ENCODE data around the gene FUT1.
A peak's percentile ranks its signal among the peaks of the same experiment; 100 is the strongest.

Gene FUT1

DNA sequence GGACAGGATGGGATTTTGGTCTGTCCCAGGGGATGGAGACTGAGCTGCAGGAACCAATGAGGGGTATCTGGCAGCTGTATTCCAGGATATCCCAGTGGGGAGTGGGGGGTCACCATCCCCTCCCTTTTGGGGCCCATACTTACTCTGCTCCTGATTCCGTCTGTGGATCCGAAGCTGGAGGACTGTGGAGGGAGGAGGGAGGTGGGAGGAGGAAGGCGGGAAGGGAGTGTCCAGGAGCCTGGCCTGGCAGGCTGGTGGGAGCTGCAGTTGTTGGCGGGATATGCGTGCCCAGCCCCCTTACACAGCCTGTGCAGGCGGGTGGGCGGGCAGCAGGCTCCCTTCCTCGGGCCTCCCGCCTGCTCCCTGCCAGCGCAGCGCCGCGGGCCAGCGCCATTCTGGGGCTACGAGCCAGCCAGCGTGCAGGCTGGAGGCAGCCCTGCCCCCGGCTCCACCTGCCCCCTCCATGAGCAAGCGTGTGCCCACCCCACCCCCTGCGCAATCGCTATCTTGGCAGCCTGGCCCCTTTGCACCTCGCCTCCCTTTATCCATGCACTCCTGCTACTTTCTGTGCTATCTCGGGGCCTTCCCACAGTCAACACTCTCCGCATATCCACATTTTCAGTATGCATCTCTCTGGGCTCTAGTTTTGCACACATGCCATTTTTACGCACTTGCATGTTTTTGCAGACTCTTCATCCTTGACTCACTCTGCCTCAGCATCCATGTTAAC lies 35.7 kb downstream of the FUT1 start:
- H3K4me1 ChIP-seq (ENCODE audit: control insufficient read depth in 1 of 2, insufficient read depth in 2 of 2, low read length in 2 of 2) = peaks cover 29 to 37% of the 10 kb centered on the region in 2 donors
- no peaks in the 10 kb centered on the region for H3K36me3 ChIP-seq (ENCODE audit: control insufficient read depth in 1 of 2, insufficient read depth in 2 of 2, low read length in 2 of 2)
- H3K4me3 ChIP-seq (ENCODE audit: low read depth in 1 of 2, low read length in 2 of 2) = peak overlapping the region in 1 of 2 donors; percentile 43
- H3K9ac ChIP-seq (ENCODE audit: low read depth in 1 of 2, low read length in 2 of 2) = no peak overlapping the region
- H3K27me3 ChIP-seq (ENCODE audit: control insufficient read depth in 1 of 2, insufficient read depth in 2 of 2, low read length in 2 of 2) = no peaks in the 10 kb centered on the region
- no peak overlapping the region for H3K27ac ChIP-seq (ENCODE audit: low read depth, low read length)
- H3K9me3 ChIP-seq (ENCODE audit: control insufficient read depth in 1 of 2, low read length in 2 of 2) = no peaks in the 10 kb centered on the region

DNA sequence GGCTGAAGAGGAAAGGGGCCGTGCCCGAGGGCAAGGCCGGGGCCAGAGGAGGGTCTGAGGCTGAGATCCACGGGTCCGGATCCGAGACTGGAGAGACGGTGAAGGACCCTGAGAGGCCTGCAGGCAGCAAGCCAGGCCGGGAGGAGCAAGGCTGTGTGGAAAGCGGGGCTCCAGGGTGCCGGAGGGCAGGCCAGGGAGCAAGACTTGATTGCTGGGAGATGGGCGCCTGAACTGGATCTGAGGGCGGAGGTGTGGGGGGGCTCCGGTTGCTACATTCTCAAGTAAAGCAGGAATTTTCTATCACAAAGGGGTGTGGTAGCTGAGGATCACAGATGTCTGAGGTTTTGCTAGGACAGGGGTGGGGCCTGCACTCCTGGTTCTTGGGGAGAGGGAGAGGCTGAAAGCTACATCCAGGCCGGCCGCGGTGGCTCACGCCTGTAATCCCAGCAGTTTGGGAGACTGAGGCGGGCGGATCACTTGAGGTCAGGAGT lies 36.7 kb downstream of the FUT1 start:
- Histone ChIP-seq H3K36me3 (ENCODE audit: control insufficient read depth in 1 of 2, insufficient read depth in 2 of 2, low read length in 2 of 2) (no peaks in the 10 kb centered on the region), H3K27ac (ENCODE audit: low read depth, low read length) (no peak overlapping the region), H3K4me3 (ENCODE audit: low read depth in 1 of 2, low read length in 2 of 2) (peak overlapping the region; percentile 72 to 84), H3K4me1 (ENCODE audit: control insufficient read depth in 1 of 2, insufficient read depth in 2 of 2, low read length in 2 of 2) (peaks cover 29 to 37% of the 10 kb centered on the region in 2 donors), H3K9ac (ENCODE audit: low read depth in 1 of 2, low read length in 2 of 2) (peak overlapping the region; percentile 77 to 92), H3K27me3 (ENCODE audit: control insufficient read depth in 1 of 2, insufficient read depth in 2 of 2, low read length in 2 of 2) (no peaks in the 10 kb centered on the region), H3K9me3 (ENCODE audit: control insufficient read depth in 1 of 2, low read length in 2 of 2) (peaks cover 0 to 3% of the 10 kb centered on the region in 2 donors)

DNA sequence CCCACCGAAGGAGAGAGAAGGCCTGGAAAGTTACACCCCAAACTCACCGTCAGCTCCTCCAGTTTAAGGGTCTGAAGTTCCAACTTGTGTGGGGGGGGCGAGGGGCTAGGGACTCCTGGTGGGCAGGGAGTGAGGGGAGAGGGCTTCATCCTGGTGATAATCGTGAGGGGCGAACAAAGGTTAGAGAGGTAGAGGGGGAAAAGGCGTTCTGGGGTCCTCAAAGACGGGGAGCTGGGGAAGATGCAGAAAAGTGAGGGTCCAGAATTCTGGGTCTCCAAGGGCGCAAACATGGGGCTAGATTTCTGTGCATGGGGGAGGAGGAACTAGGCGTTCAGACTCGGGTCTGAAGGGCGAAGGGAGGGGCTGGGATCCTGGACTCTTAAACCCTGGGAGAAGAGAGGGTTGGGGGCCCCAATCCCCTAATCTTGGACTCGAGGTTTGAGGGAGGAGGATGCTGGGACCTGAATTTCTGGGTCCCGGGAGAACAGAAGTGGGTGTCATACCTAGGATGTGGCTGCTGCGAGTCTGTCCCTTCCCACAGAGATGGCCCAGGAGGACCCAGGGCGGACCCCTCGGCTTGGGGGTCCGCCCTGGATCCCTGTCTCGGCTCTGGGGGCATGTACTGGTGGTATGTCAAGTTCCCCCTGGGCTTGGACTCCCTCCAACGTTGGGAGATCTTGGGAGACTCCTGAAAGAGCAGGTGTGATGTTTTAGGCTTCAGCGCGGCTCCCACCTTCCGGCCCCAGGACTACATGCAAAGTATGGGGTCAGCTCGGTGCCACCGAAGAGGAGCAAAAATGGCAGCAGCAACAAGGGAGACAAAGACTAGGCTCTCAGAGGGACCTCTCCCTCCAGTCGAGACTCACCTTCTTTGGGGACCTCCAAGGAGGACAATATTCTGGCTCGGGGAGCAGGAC lies 37.4 kb downstream of the FUT1 start:
- peak overlapping the region; percentile 43 for H3K27ac ChIP-seq (ENCODE audit: low read depth, low read length)
- peaks cover 0 to 3% of the 10 kb centered on the region in 2 donors for H3K9me3 ChIP-seq (ENCODE audit: control insufficient read depth in 1 of 2, low read length in 2 of 2)
- peak overlapping the region; percentile 77 to 92 for H3K9ac ChIP-seq (ENCODE audit: low read depth in 1 of 2, low read length in 2 of 2)
- H3K4me3 ChIP-seq (ENCODE audit: low read depth in 1 of 2, low read length in 2 of 2) = peak overlapping the region; percentile 72 to 84
- H3K4me1 ChIP-seq (ENCODE audit: control insufficient read depth in 1 of 2, insufficient read depth in 2 of 2, low read length in 2 of 2) = peaks cover 29 to 33% of the 10 kb centered on the region in 2 donors
- H3K36me3 ChIP-seq (ENCODE audit: control insufficient read depth in 1 of 2, insufficient read depth in 2 of 2, low read length in 2 of 2) = no peaks in the 10 kb centered on the region
- H3K27me3 ChIP-seq (ENCODE audit: control insufficient read depth in 1 of 2, insufficient read depth in 2 of 2, low read length in 2 of 2) = no peaks in the 10 kb centered on the region

DNA sequence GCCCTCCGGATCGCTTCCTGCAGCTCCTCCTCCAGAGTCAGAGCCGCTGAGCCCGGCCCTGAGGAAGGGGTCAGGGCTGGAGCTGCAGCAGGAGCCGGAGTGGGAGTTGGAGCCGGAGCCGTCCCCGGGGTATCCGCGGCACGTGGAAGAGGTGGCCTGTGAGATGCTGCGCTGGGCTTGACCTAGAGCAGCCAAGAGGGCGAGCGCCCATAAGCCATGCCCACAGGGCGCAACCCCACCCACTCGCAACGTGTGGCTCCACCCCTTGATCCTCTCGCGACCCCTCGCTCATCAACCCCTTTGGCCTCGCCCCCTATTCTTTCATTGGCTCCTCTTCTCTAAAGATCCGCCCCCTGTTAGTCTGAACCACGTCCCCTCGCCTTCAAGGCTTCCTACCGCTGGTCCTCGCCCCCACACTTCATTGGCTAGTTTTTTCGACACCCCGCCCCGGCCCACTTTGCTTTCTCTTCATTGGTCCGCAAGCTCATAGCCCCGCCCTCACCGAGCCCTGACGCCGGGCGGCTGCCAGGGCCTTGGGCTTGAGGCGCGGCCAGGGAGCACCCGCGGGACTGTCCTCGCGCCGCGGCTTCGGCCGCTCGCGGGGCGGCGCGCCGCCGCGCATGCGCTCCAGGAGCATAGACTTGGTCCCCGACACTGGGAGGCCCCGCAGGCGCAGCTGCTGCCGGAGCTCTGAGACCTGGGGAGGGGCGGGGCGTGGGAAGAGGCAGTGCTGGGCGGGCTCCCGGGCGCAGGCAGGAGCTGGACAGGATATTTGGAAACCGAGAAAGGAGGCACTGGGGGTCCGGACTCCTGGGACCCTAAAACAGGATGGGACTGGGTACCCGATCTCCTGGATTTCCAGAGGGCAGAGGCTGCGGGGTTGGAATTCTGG lies 38.3 kb downstream of the FUT1 start:
- Histone ChIP-seq H3K9ac (ENCODE audit: low read depth in 1 of 2, low read length in 2 of 2) (peak overlapping the region; percentile 77 to 92), H3K27ac (ENCODE audit: low read depth, low read length) (peak overlapping the region; percentile 51), H3K4me3 (ENCODE audit: low read depth in 1 of 2, low read length in 2 of 2) (peak overlapping the region; percentile 84 to 86), H3K9me3 (ENCODE audit: control insufficient read depth in 1 of 2, low read length in 2 of 2) (peaks cover 0 to 3% of the 10 kb centered on the region in 2 donors), H3K36me3 (ENCODE audit: control insufficient read depth in 1 of 2, insufficient read depth in 2 of 2, low read length in 2 of 2) (no peaks in the 10 kb centered on the region), H3K27me3 (ENCODE audit: control insufficient read depth in 1 of 2, insufficient read depth in 2 of 2, low read length in 2 of 2) (no peaks in the 10 kb centered on the region), H3K4me1 (ENCODE audit: control insufficient read depth in 1 of 2, insufficient read depth in 2 of 2, low read length in 2 of 2) (peaks cover 29 to 33% of the 10 kb centered on the region in 2 donors)

DNA sequence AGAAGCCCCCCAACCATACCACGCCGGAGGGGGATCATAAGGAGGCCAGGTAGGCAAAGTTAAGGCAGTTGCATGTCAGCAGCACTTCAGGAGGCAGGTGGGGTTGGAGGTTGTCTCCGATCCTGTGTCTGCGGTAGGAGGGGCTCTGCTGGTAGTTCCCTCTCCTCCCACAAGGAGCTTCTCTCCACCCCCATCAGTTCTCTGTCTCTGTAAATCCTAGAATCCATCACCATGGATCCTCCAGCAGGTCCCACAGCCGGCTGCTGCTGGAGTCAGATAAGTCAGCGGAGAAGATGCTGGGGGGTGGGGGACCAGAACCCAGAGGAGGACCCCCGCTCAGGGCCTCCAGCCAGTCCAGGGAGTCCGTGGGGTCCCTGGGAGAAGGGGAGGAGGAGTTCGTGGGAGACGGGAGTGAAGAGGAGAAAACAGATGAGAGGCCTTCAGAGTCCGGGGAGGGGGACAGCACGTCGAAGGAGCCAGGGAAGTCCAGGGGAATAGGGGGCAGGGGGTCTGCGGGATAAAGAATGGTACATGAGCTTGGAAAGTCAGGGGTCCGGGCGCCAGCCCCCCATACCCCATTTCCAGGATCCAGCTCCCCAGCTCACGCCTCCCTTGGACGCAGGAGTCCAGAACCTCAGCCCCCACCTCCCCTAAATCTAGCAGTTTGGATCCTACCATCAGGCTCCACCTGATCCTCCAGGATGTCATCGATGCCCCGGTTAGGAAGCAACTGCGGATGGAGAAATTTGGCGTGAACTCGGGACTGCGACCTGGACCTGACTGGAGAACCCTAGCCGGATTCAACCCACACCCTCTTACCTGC lies 39.2 kb downstream of the FUT1 start:
- Histone ChIP-seq H3K36me3 (ENCODE audit: control insufficient read depth in 1 of 2, insufficient read depth in 2 of 2, low read length in 2 of 2) (no peaks in the 10 kb centered on the region), H3K9me3 (ENCODE audit: control insufficient read depth in 1 of 2, low read length in 2 of 2) (peaks cover 0 to 3% of the 10 kb centered on the region in 2 donors), H3K4me1 (ENCODE audit: control insufficient read depth in 1 of 2, insufficient read depth in 2 of 2, low read length in 2 of 2) (peaks cover 29 to 33% of the 10 kb centered on the region in 2 donors), H3K27ac (ENCODE audit: low read depth, low read length) (peak overlapping the region; percentile 51), H3K27me3 (ENCODE audit: control insufficient read depth in 1 of 2, insufficient read depth in 2 of 2, low read length in 2 of 2) (no peaks in the 10 kb centered on the region), H3K9ac (ENCODE audit: low read depth in 1 of 2, low read length in 2 of 2) (peak overlapping the region; percentile 54 to 61), H3K4me3 (ENCODE audit: low read depth in 1 of 2, low read length in 2 of 2) (peak overlapping the region; percentile 75 to 86)

DNA sequence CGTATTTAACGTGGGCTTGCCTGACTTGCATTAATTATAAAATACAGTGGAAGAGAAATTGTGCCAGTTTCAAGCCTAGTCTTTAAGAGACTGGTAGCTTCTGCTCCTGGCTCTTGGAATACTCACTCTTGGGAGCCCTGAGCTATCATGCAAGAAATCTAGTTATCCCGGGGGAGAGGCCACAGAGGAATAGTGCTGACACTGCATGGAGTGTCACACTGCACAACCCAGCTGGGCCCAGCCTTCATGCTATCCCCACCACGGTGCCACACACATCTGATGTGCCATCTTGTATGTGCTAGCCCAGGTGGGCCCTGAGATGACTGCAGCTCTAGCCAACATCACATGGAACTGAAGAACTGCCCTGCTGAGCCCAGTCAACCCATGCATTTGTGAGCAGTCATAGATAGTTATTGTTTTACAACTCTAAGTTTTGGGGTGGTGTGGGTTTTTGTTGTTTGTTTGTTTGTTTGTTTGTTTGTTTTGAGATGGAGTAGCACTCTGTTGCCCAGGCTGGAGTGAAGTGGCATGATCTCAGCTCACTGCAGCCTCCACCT lies 41.3 kb downstream of the FUT1 start:
- H3K27me3 ChIP-seq (ENCODE audit: control insufficient read depth in 1 of 2, insufficient read depth in 2 of 2, low read length in 2 of 2) = no peaks in the 10 kb centered on the region
- no peak overlapping the region for H3K4me3 ChIP-seq (ENCODE audit: low read depth in 1 of 2, low read length in 2 of 2)
- H3K9me3 ChIP-seq (ENCODE audit: control insufficient read depth in 1 of 2, low read length in 2 of 2) = peaks cover 0 to 3% of the 10 kb centered on the region in 2 donors
- no peak overlapping the region for H3K27ac ChIP-seq (ENCODE audit: low read depth, low read length)
- no peaks in the 10 kb centered on the region for H3K36me3 ChIP-seq (ENCODE audit: control insufficient read depth in 1 of 2, insufficient read depth in 2 of 2, low read length in 2 of 2)
- H3K9ac ChIP-seq (ENCODE audit: low read depth in 1 of 2, low read length in 2 of 2) = no peak overlapping the region
- peaks cover 21 to 26% of the 10 kb centered on the region in 2 donors for H3K4me1 ChIP-seq (ENCODE audit: control insufficient read depth in 1 of 2, insufficient read depth in 2 of 2, low read length in 2 of 2)

DNA sequence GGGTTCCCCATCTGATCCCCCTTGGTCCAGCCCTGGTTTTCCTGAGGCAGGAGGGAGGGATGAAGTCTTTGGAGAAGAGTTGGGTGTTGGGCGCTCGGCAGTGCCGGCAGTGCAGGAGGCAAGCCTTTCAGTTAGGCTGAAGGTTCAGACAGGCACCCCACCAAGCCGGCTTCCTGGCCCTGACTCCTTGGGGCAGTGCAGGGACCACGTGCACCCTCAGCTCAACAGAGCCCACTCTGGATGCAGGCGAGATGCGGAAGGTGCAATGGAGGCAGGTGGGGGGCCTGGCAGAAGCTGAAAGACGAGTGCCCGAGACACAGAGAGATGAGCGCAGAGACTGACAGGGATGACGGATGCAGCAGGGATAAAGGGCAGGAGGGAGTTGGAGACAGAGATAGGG lies 44.0 kb downstream of the FUT1 start:
- Histone ChIP-seq H3K4me3 (ENCODE audit: low read depth in 1 of 2, low read length in 2 of 2) (no peak overlapping the region), H3K9me3 (ENCODE audit: control insufficient read depth in 1 of 2, low read length in 2 of 2) (peaks cover 0 to 3% of the 10 kb centered on the region in 2 donors), H3K36me3 (ENCODE audit: control insufficient read depth in 1 of 2, insufficient read depth in 2 of 2, low read length in 2 of 2) (peaks cover 4 to 16% of the 10 kb centered on the region in 2 donors), H3K27me3 (ENCODE audit: control insufficient read depth in 1 of 2, insufficient read depth in 2 of 2, low read length in 2 of 2) (no peaks in the 10 kb centered on the region), H3K4me1 (ENCODE audit: control insufficient read depth in 1 of 2, insufficient read depth in 2 of 2, low read length in 2 of 2) (peaks cover 7 to 9% of the 10 kb centered on the region in 2 donors), H3K9ac (ENCODE audit: low read depth in 1 of 2, low read length in 2 of 2) (no peak overlapping the region), H3K27ac (ENCODE audit: low read depth, low read length) (no peak overlapping the region)

DNA sequence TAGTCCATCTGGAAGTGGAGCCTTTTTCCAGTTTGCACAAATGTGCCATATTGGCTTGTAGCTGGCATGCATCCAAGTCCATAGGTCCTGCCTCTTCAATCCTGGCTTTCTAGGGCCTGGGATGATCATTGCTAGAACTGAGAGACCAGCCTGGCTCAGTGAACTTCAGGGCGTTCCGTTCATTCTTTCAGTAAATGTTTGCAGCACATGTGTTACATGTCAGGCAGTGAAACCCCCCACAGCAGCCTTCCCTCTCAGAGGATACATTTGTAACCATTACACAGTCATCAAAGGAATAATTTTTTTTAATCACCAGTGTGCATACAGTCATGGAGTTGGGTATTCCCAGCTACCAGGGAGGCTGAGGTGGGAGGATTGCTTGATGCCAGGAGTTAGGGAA lies 47.0 kb downstream of the FUT1 start:
- no peak overlapping the region for H3K27ac ChIP-seq (ENCODE audit: low read depth, low read length)
- no peak overlapping the region for H3K4me3 ChIP-seq (ENCODE audit: low read depth in 1 of 2, low read length in 2 of 2)
- H3K9ac ChIP-seq (ENCODE audit: low read depth in 1 of 2, low read length in 2 of 2) = no peak overlapping the region
- H3K27me3 ChIP-seq (ENCODE audit: control insufficient read depth in 1 of 2, insufficient read depth in 2 of 2, low read length in 2 of 2) = no peaks in the 10 kb centered on the region
- H3K36me3 ChIP-seq (ENCODE audit: control insufficient read depth in 1 of 2, insufficient read depth in 2 of 2, low read length in 2 of 2) = peaks cover 11 to 41% of the 10 kb centered on the region in 2 donors
- no peaks in the 10 kb centered on the region for H3K4me1 ChIP-seq (ENCODE audit: control insufficient read depth in 1 of 2, insufficient read depth in 2 of 2, low read length in 2 of 2)
- H3K9me3 ChIP-seq (ENCODE audit: control insufficient read depth in 1 of 2, low read length in 2 of 2) = no peaks in the 10 kb centered on the region

DNA sequence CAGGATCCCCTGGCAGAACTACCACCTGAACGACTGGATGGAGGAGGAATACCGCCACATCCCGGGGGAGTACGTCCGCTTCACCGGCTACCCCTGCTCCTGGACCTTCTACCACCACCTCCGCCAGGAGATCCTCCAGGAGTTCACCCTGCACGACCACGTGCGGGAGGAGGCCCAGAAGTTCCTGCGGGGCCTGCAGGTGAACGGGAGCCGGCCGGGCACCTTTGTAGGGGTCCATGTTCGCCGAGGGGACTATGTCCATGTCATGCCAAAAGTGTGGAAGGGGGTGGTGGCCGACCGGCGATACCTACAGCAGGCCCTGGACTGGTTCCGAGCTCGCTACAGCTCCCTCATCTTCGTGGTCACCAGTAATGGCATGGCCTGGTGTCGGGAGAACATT lies 49.1 kb downstream of the FUT1 start:
- no peak overlapping the region for H3K27ac ChIP-seq (ENCODE audit: low read depth, low read length)
- H3K9me3 ChIP-seq (ENCODE audit: control insufficient read depth in 1 of 2, low read length in 2 of 2) = no peaks in the 10 kb centered on the region
- H3K4me1 ChIP-seq (ENCODE audit: control insufficient read depth in 1 of 2, insufficient read depth in 2 of 2, low read length in 2 of 2) = peaks cover 0 to 4% of the 10 kb centered on the region in 2 donors
- no peak overlapping the region for H3K9ac ChIP-seq (ENCODE audit: low read depth in 1 of 2, low read length in 2 of 2)
- no peak overlapping the region for H3K4me3 ChIP-seq (ENCODE audit: low read depth in 1 of 2, low read length in 2 of 2)
- no peaks in the 10 kb centered on the region for H3K27me3 ChIP-seq (ENCODE audit: control insufficient read depth in 1 of 2, insufficient read depth in 2 of 2, low read length in 2 of 2)
- H3K36me3 ChIP-seq (ENCODE audit: control insufficient read depth in 1 of 2, insufficient read depth in 2 of 2, low read length in 2 of 2) = peaks cover 11 to 42% of the 10 kb centered on the region in 2 donors
